Measurements from ENCODE around the gene TMEM33. TPM values are rescaled to one million over a fixed set of nuclear protein-coding genes. Genes with fewer than 3 reads are reported as not detected.

Gene TMEM33
- total RNA-seq, 1 experiment from 2014 or later = 82.4 TPM

- Histone ChIP-seq H3K9me2 (ENCODE audit: insufficient read depth) (no peaks in the 10 kb centered on the region), H3K79me2 (ENCODE audit: insufficient read depth, low read length) (no peaks in the 10 kb centered on the region), H3K27me3 (ENCODE audit: insufficient read depth, low read length) (no peaks in the 10 kb centered on the region), H3K27ac (ENCODE audit: low read depth, low read length) (no peak overlapping the region), H3K9ac (ENCODE audit: low read length) (no peak overlapping the region), H3K4me3 (replicated peaks in 1 of 2; ENCODE audit: low read depth in 1 of 2, low read length in 2 of 2) (no peak overlapping the region), H4K20me1 (ENCODE audit: insufficient read depth) (no peaks in the 10 kb centered on the region), H3K36me3 (ENCODE audit: control insufficient read depth in 1 of 2, insufficient read depth in 2 of 2, low read length in 2 of 2) (no peaks in the 10 kb centered on the region), H3K4me2 (ENCODE audit: low read length) (no peak overlapping the region), H2AFZ (ENCODE audit: low read depth, low read length, poor library complexity, severe bottlenecking) (no peak overlapping the region), H3K9me3 (ENCODE audit: control insufficient read depth in 1 of 2, insufficient read depth in 1 of 2, low read depth in 1 of 2, low read length in 2 of 2) (no peaks in the 10 kb centered on the region), H3K4me1 (ENCODE audit: control insufficient read depth in 1 of 2, insufficient read depth in 2 of 2, low read length in 2 of 2) (no peaks in the 10 kb centered on the region)
- DNase-seq (ENCODE audit: low read depth, low spot score) (no peak), ATAC-seq (no peak)
- ChIA-PET RAD21 (ENCODE audit: low non-redundant PET in 1 of 2, low total read pairs in 2 of 2, uncharacterized antibody in 2 of 2, unreplicated experiment in 2 of 2) (no interaction called here), CTCF (no interaction called here), POLR2A (no interaction called here)
- intact Hi-C loops (cut with micrococcal nuclease) = no loop called here
- BruUV-seq (replicated peaks) = no TSS peak
- TF ChIP-seq RAD21 (IDR thresholded peaks at IDR 0.05; ENCODE audit: low read depth) = no peak
- TF ChIP-seq MAX (IDR thresholded peaks at IDR 0.05) = no peak
- no peak for TF ChIP-seq POLR2AphosphoS5 (IDR thresholded peaks at IDR 0.05; ENCODE audit: low read depth, low read length)
- TF ChIP-seq EGR1 (IDR thresholded peaks at IDR 0.05; ENCODE audit: low read depth) = no peak
- no peak for TF ChIP-seq CEBPB (IDR thresholded peaks at IDR 0.05; ENCODE audit: low read depth)
- no peak for TF ChIP-seq ELF1 (IDR thresholded peaks at IDR 0.05; ENCODE audit: borderline replicate concordance, low read depth)
- no peak for TF ChIP-seq FOSL1 (IDR thresholded peaks at IDR 0.05; ENCODE audit: low read depth)
Measured at GRCh38 chr4:41921476-41921875, 13.8 kb upstream of the TMEM33 start.

DNA sequence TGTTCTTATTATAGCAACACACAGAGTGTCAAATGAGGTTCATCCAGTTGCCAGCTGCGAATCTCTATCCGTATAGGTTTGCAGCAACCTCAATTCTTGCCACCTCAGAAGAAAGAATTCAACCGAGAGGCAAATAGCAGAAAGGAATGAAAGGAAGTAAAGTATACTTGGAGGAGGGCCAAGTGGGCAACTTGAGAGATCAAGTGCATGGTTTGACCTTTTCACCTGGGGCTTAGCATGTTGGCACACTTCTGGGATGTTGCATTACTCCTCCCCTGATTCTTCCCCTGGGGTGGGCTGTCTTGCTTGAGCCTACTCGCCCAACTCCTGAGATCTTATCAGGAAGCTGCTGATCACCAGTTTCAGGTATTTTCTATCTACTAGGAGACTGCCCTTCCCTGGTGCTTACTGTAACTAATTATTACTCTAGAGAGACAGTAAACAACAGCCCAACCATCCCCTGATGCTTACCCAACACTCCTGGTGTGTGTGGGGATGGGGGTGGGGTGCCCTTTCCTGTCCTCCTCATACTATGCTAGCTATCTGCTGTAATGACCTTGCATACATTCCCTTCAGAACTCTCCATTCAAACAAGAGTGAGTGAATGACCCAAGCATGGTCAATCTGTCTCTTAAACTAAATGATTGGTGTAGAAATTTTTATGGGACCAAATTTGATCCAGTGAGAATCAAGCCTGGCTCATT, 7.3 kb upstream of the TMEM33 start:
- no peak for DNase-seq (ENCODE audit: low read depth, low spot score)
- POLR2A ChIA-PET = no interaction called here
- Histone ChIP-seq H3K79me2 (ENCODE audit: insufficient read depth, low read length) (no peaks in the 10 kb centered on the region), H2AFZ (ENCODE audit: low read depth, low read length, poor library complexity, severe bottlenecking) (no peak overlapping the region), H3K4me1 (ENCODE audit: control insufficient read depth in 1 of 2, insufficient read depth in 2 of 2, low read length in 2 of 2) (no peaks in the 10 kb centered on the region), H4K20me1 (ENCODE audit: insufficient read depth) (no peaks in the 10 kb centered on the region), H3K4me3 (replicated peaks in 1 of 2; ENCODE audit: low read depth in 1 of 2, low read length in 2 of 2) (no peak overlapping the region), H3K4me2 (ENCODE audit: low read length) (no peak overlapping the region), H3K9ac (ENCODE audit: low read length) (no peak overlapping the region), H3K9me2 (ENCODE audit: insufficient read depth) (no peaks in the 10 kb centered on the region), H3K27me3 (ENCODE audit: insufficient read depth, low read length) (no peaks in the 10 kb centered on the region), H3K9me3 (ENCODE audit: control insufficient read depth in 1 of 2, insufficient read depth in 1 of 2, low read depth in 1 of 2, low read length in 2 of 2) (no peaks in the 10 kb centered on the region), H3K27ac (ENCODE audit: low read depth, low read length) (no peak overlapping the region), H3K36me3 (ENCODE audit: control insufficient read depth in 1 of 2, insufficient read depth in 2 of 2, low read length in 2 of 2) (no peaks in the 10 kb centered on the region)
- CTCF ChIA-PET = no interaction called here
- RAD21 ChIA-PET (ENCODE audit: low non-redundant PET in 1 of 2, low total read pairs in 2 of 2, uncharacterized antibody in 2 of 2, unreplicated experiment in 2 of 2) = no interaction called here
- TF ChIP-seq RAD21 (IDR thresholded peaks at IDR 0.05; ENCODE audit: low read depth) = no peak
- no peak for TF ChIP-seq CEBPB (IDR thresholded peaks at IDR 0.05; ENCODE audit: low read depth)
- no peak for TF ChIP-seq EGR1 (IDR thresholded peaks at IDR 0.05; ENCODE audit: low read depth)
- no peak for TF ChIP-seq FOSL1 (IDR thresholded peaks at IDR 0.05; ENCODE audit: low read depth)
- no peak for TF ChIP-seq ZBTB33 (IDR thresholded peaks at IDR 0.05; ENCODE audit: extremely low read depth, insufficient replicate concordance, low read length)
- TF ChIP-seq ATF3 (IDR thresholded peaks at IDR 0.05) = no peak
- TF ChIP-seq EZH2phosphoT487 (IDR thresholded peaks at IDR 0.05; ENCODE audit: borderline replicate concordance) = no peak
- no peak for TF ChIP-seq CBX3 (IDR thresholded peaks at IDR 0.05; ENCODE audit: low read depth)
- TF ChIP-seq, protein P1, sequence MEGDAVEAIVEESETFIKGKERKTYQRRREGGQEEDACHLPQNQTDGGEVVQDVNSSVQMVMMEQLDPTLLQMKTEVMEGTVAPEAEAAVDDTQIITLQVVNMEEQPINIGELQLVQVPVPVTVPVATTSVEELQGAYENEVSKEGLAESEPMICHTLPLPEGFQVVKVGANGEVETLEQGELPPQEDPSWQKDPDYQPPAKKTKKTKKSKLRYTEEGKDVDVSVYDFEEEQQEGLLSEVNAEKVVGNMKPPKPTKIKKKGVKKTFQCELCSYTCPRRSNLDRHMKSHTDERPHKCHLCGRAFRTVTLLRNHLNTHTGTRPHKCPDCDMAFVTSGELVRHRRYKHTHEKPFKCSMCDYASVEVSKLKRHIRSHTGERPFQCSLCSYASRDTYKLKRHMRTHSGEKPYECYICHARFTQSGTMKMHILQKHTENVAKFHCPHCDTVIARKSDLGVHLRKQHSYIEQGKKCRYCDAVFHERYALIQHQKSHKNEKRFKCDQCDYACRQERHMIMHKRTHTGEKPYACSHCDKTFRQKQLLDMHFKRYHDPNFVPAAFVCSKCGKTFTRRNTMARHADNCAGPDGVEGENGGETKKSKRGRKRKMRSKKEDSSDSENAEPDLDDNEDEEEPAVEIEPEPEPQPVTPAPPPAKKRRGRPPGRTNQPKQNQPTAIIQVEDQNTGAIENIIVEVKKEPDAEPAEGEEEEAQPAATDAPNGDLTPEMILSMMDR (IDR thresholded peaks at IDR 0.05 in 2 of 3, conservative IDR thresholded peaks at IDR 0.05 in 1 of 3; ENCODE audit: borderline replicate concordance in 1 of 3, insufficient read depth in 1 of 3, low read depth in 2 of 3, low read length in 2 of 3) = no peak
- no peak for TF ChIP-seq TCF7L2 (IDR thresholded peaks at IDR 0.05; ENCODE audit: borderline replicate concordance, extremely low read depth, insufficient read depth, insufficient read length)
- ATAC-seq = no peak
- no TSS peak for BruUV-seq (replicated peaks)
- intact Hi-C loops (cut with micrococcal nuclease) = no loop called here

Measured in HCT116 (cell line).